SK-N-SH (cell line): ENCODE results near the gene GBX1. TPM values are rescaled to one million over a fixed set of nuclear protein-coding genes. Genes with fewer than 3 reads are reported as not detected.

Experiments
- CTCF ChIA-PET: fragments of 300-600, 350-600 bp; formaldehyde crosslinking; extraction: SDS; loops from one replicate; lab custom pipeline; 2021; lab: Yijun Ruan, JAX
- POLR2A ChIA-PET: fragments of 350-600 bp; sonication (Branson Sonifier 250); formaldehyde crosslinking; extraction: SDS; loops from one replicate; lab custom pipeline; 2020; ENCODE audit warnings: antibody characterized with exemption, inconsistent platforms; lab: Yijun Ruan, JAX
- DNase-seq: peaks from one replicate; pipeline ENCODE4 v3.0.0; 2012
- H2AFZ ChIP-seq: fragments of 200-600 bp; sonication (generic); 2 replicates; pipeline ENCODE4 v1.8.1; 2016; ENCODE audit warnings: antibody characterized with exemption, mild to moderate bottlenecking, low read depth
- H3F3A ChIP-seq: fragments of 200-600 bp; sonication (generic); replicated peaks from 2 replicates; pipeline ENCODE3; 2016; ENCODE audit warnings: antibody characterized with exemption, mild to moderate bottlenecking; ENCODE audit not compliant: insufficient read depth
- H3K27ac ChIP-seq, 2 experiments: fragments of 200-500 bp in 1 of 2; fragments of 200-600 bp in 1 of 2; sonication (Bioruptor generic) in 1 of 2; sonication (generic), shearing (Covaris generic) in 1 of 2; 2 replicates each; pipeline versions ENCODE4 v1.5.1 to v1.6.1; 2014 to 2016; ENCODE audit warnings: low read depth in 2 of 2, inconsistent platforms in 1 of 2, low read length in 1 of 2, mild to moderate bottlenecking in 1 of 2, mixed read lengths in 1 of 2
- H3K27me3 ChIP-seq: fragments of 200-600 bp; sonication (generic), shearing (Covaris generic); 2 replicates; pipeline ENCODE4 v1.6.1; 2016; ENCODE audit warnings: mixed run types; ENCODE audit not compliant: insufficient read depth
- H3K36me3 ChIP-seq, 2 experiments: fragments of 200-500 bp in 1 of 2; fragments of 200-600 bp in 1 of 2; sonication (Bioruptor generic) in 1 of 2; sonication (generic) in 1 of 2; replicated peaks in 1 of 2; 2 replicates each; pipeline versions ENCODE3 to v1.5.1; 2014 to 2016; ENCODE audit warnings: low read length in 1 of 2, mild to moderate bottlenecking in 1 of 2; ENCODE audit not compliant: insufficient read depth in 2 of 2, control insufficient read depth in 1 of 2
- H3K4me1 ChIP-seq, 2 experiments: fragments of 200-500 bp in 1 of 2; fragments of 200-600 bp in 1 of 2; sonication (Bioruptor generic) in 1 of 2; sonication (generic), shearing (Covaris generic) in 1 of 2; 2 replicates each; pipeline versions ENCODE4 v1.5.1 to v1.6.1; 2014 to 2016; ENCODE audit warnings: low read depth in 1 of 2, low read length in 1 of 2, mixed run types in 1 of 2; ENCODE audit not compliant: insufficient read depth in 2 of 2, control insufficient read depth in 1 of 2
- H3K4me2 ChIP-seq: fragments of 200-600 bp; sonication (generic), shearing (Covaris generic); 2 replicates; pipeline ENCODE4 v1.6.1; 2017; ENCODE audit warnings: mixed run types
- H3K4me3 ChIP-seq, 2 experiments: fragments of 200-500 bp in 1 of 2; fragments of 200-600 bp in 1 of 2; sonication (Bioruptor generic) in 1 of 2; sonication (generic), shearing (Covaris generic) in 1 of 2; 2 replicates each; pipeline versions ENCODE4 v1.5.1 to v1.8.1; 2014 to 2016; ENCODE audit warnings: low read depth in 2 of 2, inconsistent platforms in 1 of 2, low read length in 1 of 2, mild to moderate bottlenecking in 1 of 2, mixed read lengths in 1 of 2, moderate library complexity in 1 of 2
- H3K79me2 ChIP-seq: fragments of 200-600 bp; sonication (generic); 2 replicates; pipeline ENCODE4 v1.8.1; 2017; ENCODE audit warnings: mild to moderate bottlenecking; ENCODE audit not compliant: insufficient read depth
- H3K9ac ChIP-seq: fragments of 200-600 bp; sonication (generic); 2 replicates; pipeline ENCODE4 v1.6.1; 2017; ENCODE audit warnings: mixed run types
- H3K9me2 ChIP-seq: fragments of 200-600 bp; sonication (generic); 2 replicates; pipeline ENCODE4 v1.6.1; 2017; ENCODE audit warnings: mixed run types
- H3K9me3 ChIP-seq: fragments of 200-600 bp; sonication (generic); 2 replicates; pipeline ENCODE4 v1.6.1; 2017; ENCODE audit warnings: mixed run types, mild to moderate bottlenecking, moderate library complexity
- H4K20me1 ChIP-seq: fragments of 200-600 bp; sonication (generic); 2 replicates; pipeline ENCODE4 v1.6.1; 2017; ENCODE audit warnings: mild to moderate bottlenecking, mixed run types; ENCODE audit not compliant: insufficient read depth
- ELF1 ChIP-seq: IDR thresholded peaks from 2 replicates; pipeline ENCODE4 v1.4.0; 2012
- EP300 ChIP-seq, 2 experiments: IDR thresholded peaks; 2 replicates each; pipeline versions ENCODE4 v1.4.0 to v1.6.1; 2012; ENCODE audit warnings: borderline replicate concordance in 1 of 2, low read depth in 1 of 2, low read length in 1 of 2
- FOSL2 ChIP-seq: IDR thresholded peaks from 2 replicates; pipeline ENCODE4 v1.4.0; 2012; ENCODE audit warnings: low read depth, mild to moderate bottlenecking, moderate library complexity, borderline replicate concordance
- FOXJ3 ChIP-seq: sonication (generic); formaldehyde crosslinking; IDR thresholded peaks from 2 replicates; pipeline ENCODE4 v1.5.1; 2020; ENCODE audit warnings: mild to moderate bottlenecking, missing genetic modification reagents
- JUND ChIP-seq: IDR thresholded peaks from 2 replicates; pipeline ENCODE4 v1.4.0; 2012
- MEF2A ChIP-seq: IDR thresholded peaks from 2 replicates; pipeline ENCODE4 v1.4.0; 2012; ENCODE audit warnings: low read depth, borderline replicate concordance
- NFIC ChIP-seq: IDR thresholded peaks from 2 replicates; pipeline ENCODE4 v1.4.0; 2012; ENCODE audit warnings: borderline replicate concordance
- NRF1 ChIP-seq: IDR thresholded peaks from 2 replicates; pipeline ENCODE4 v1.6.1; 2012; ENCODE audit warnings: low read depth, mild to moderate bottlenecking, low read length
- POLR2AphosphoS5 ChIP-seq: IDR thresholded peaks from 2 replicates; pipeline ENCODE4 v1.6.1; 2012; ENCODE audit warnings: low read depth, low read length
- RAD21 ChIP-seq: IDR thresholded peaks from 2 replicates; pipeline ENCODE4 v1.6.1; 2012; ENCODE audit warnings: mild to moderate bottlenecking, low read length
- RCOR1 ChIP-seq: fragments of 150-350 bp; IDR thresholded peaks from 2 replicates; pipeline ENCODE4 v1.6.1; 2017; ENCODE audit warnings: antibody characterized with exemption, low read length
- RFX5 ChIP-seq: IDR thresholded peaks from 2 replicates; pipeline ENCODE4 v1.6.1; 2012; ENCODE audit warnings: mild to moderate bottlenecking, improper control_type of control experiment, low read length
- RXRA ChIP-seq: IDR thresholded peaks from 2 replicates; pipeline ENCODE4 v1.4.0; 2012; ENCODE audit warnings: low read depth, mild to moderate bottlenecking, borderline replicate concordance
- TEAD4 ChIP-seq: IDR thresholded peaks from 2 replicates; pipeline ENCODE4 v1.4.0; 2012; ENCODE audit warnings: mild to moderate bottlenecking, borderline replicate concordance; ENCODE audit not compliant: insufficient read depth
- USF1 ChIP-seq: IDR thresholded peaks from 2 replicates; pipeline ENCODE4 v1.4.0; 2012; ENCODE audit warnings: low read depth, borderline replicate concordance
- WGBS: methylation state at CpG from one replicate; pipeline ENCODE4 v1.1.6; 2017; ENCODE audit warnings: low lambda C conversion rate; 5-methylcytosine and 5-hydroxymethylcytosine counted together
- polyA plus RNA-seq, 3 experiments: library from polyadenylated mRNA; depleted of rRNA; stranded (reverse); fragments of >200 nt; gene quantifications; 2 replicates each; pipeline ENCODE4 v1.2.3, GENCODE V29; 2012

GBX1 gene
- polyA plus RNA-seq, 1 of the 3 experiments (the other 2 are of a cell fraction), result not detected

GRCh38 chr7:151115836-151116418, 51.6 kb downstream of the GBX1 start:
- H3K9me2 ChIP-seq, result no peaks in the 10 kb centered on the region
- ChIA-PET CTCF (interaction anchor here (0.6 to 18.7 kb wide), 20 partner anchors 10 to 1854 kb away, joined by 3 to 474 read pairs (median 5); partner anchors contain the start of genes AGAP3, FASTK, GBX1 and TMUB1), POLR2A (no interaction called here)
- H3K9ac ChIP-seq, result no peak overlapping the region; the same call in 1 of the 2 replicates
- peaks cover 56% of the 10 kb centered on the region for H3K79me2 ChIP-seq
- TF ChIP-seq NRF1, result no peak
- no peak for TF ChIP-seq RXRA
- no peak for TF ChIP-seq RAD21
- TF ChIP-seq POLR2AphosphoS5, result no peak
- no peak for TF ChIP-seq MEF2A
- no peak for TF ChIP-seq TEAD4
- TF ChIP-seq USF1, result no peak
- no peak for TF ChIP-seq NFIC
- TF ChIP-seq FOXJ3, result no peak
- TF ChIP-seq RFX5, result no peak
- no peak for TF ChIP-seq FOSL2
- TF ChIP-seq EP300 (IDR thresholded peaks at IDR 0.05; ENCODE audit: borderline replicate concordance in 1 of 2, low read depth in 1 of 2, low read length in 1 of 2), result no peak
- TF ChIP-seq ELF1, result no peak
- no peak for TF ChIP-seq JUND
- no peak for TF ChIP-seq RCOR1
- H3F3A ChIP-seq, result peaks cover 26% of the 10 kb centered on the region
- peaks cover 13 to 35% of the 10 kb centered on the region in 2 experiments for H3K36me3 ChIP-seq
- peak overlapping the region; percentile 20 to 37; a peak in 2 of 4 replicates for H3K4me3 ChIP-seq
- peak overlapping the region in 1 of 2 experiments; percentile 18; a peak in 1 of 4 replicates for H3K27ac ChIP-seq
- peaks cover 62% of the 10 kb centered on the region for H4K20me1 ChIP-seq
- peaks cover 24 to 35% of the 10 kb centered on the region in 2 experiments for H3K4me1 ChIP-seq
- no peak overlapping the region for H2AFZ ChIP-seq
- H3K9me3 ChIP-seq, result no peaks in the 10 kb centered on the region
- H3K4me2 ChIP-seq, result peak overlapping the region; percentile 53; the same call in 1 of the 2 replicates
- H3K27me3 ChIP-seq, result no peaks in the 10 kb centered on the region
- 87% methylated on average over 10 of the region's 14 CpGs for WGBS
- peak; percentile 49 for DNase-seq

- H4K20me1 ChIP-seq, result peaks cover 69% of the 10 kb centered on the region
- TF ChIP-seq NRF1 (peak; percentile 23; the same call in 1 of the 2 replicates), ELF1 (no peak)
- no peak overlapping the region for H2AFZ ChIP-seq
- H3K27ac ChIP-seq, result peak overlapping the region in 1 of 2 experiments; percentile 18; a peak in 1 of 4 replicates
- H3K4me3 ChIP-seq, result peak overlapping the region; percentile 20 to 37; a peak in 3 of 4 replicates
- no peaks in the 10 kb centered on the region for H3K9me3 ChIP-seq
- peaks cover 31% of the 10 kb centered on the region for H3F3A ChIP-seq
- H3K9me2 ChIP-seq, result no peaks in the 10 kb centered on the region
- POLR2A ChIA-PET, result no interaction called here
- H3K36me3 ChIP-seq, result peaks cover 13 to 29% of the 10 kb centered on the region in 2 experiments
- H3K27me3 ChIP-seq, result no peaks in the 10 kb centered on the region
- H3K4me2 ChIP-seq, result peak overlapping the region; percentile 53; the same call in 1 of the 2 replicates
- 63% methylated on average over 68 of the region's 114 CpGs for WGBS
- peaks cover 62% of the 10 kb centered on the region for H3K79me2 ChIP-seq
- CTCF ChIA-PET, result interaction anchor here (0.5 to 18.7 kb wide), 23 partner anchors 11 to 1853 kb away, joined by 3 to 474 read pairs (median 6); partner anchors contain the start of genes AGAP3, FASTK, GBX1 and TMUB1
- no peak overlapping the region; the same call in 1 of the 2 replicates for H3K9ac ChIP-seq
- DNase-seq, result peak; percentile 84
- peaks cover 24 to 38% of the 10 kb centered on the region in 2 experiments for H3K4me1 ChIP-seq
Observed at GRCh38 chr7:151115121-151115835, 52.2 kb downstream of the GBX1 start.
